ENCODE measurements around the gene MINK1.

DNA sequence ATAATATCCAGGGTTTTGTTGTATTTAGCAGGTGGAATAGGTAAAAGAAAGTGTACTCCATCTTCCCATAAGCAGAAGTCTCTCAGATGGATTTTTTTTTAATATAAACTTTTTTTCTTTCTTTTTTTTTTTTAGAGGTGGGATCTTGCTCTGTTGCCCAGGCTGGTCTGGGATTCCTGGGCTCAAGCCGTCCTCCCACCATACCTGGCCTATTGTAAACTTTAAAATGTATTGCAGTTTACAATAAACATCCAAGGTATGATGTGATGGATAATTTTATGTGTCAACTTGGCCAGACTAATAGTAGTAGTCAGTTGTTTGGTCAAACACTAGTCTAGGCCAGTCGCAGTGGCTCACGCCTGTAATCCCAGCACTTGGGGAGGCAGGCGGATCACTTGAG is 88.2 kb downstream of the MINK1 start:
- TF ChIP-seq POLR2A (IDR thresholded peaks at IDR 0.05; ENCODE audit: low read length) (no peak), GATA1 (IDR thresholded peaks at IDR 0.05; ENCODE audit: low read depth, low read length) (no peak)

All from erythroblast (primary cell).